Measurements from ENCODE around the gene CCL3.

- TF ChIP-seq EP300 (IDR thresholded peaks at IDR 0.05) (no peak), CTCF (IDR thresholded peaks at IDR 0.05) (no peak)
Measured at GRCh38 chr17:36133602-36134236, 43.8 kb upstream of the CCL3 start.

Measured in ovary (tissue), 3 donors.